Stomach (tissue), 4 donors: Measurements from ENCODE around the gene YPEL4.

ENCODE experiments used
- EP300 ChIP-seq: sonication (generic); formaldehyde crosslinking; IDR thresholded peaks from one replicate; pipeline ENCODE4 v1.6.1; 2017; ENCODE audit warnings: antibody characterized with exemption
- POLR2A ChIP-seq, 4 donors: fragments of 450-650 bp; IDR thresholded peaks; one replicate each; pipeline ENCODE4 v1.6.1; 2016; ENCODE audit warnings: antibody characterized with exemption in 4 of 4, control low read depth in 2 of 4, mild to moderate bottlenecking in 1 of 4, moderate library complexity in 1 of 4
- TF ChIP-seq, protein P1 (sequence below), 7 experiments: fragments of 450-650 bp in 4 of 7; fragments of 200-600 bp in 3 of 7; sonication (generic) in 3 of 7; IDR thresholded peaks; one replicate each; pipeline ENCODE4 v1.5.1; 2016 to 2019; ENCODE audit warnings: antibody characterized with exemption in 7 of 7, control low read depth in 2 of 7, mild to moderate bottlenecking in 1 of 7

DNA sequence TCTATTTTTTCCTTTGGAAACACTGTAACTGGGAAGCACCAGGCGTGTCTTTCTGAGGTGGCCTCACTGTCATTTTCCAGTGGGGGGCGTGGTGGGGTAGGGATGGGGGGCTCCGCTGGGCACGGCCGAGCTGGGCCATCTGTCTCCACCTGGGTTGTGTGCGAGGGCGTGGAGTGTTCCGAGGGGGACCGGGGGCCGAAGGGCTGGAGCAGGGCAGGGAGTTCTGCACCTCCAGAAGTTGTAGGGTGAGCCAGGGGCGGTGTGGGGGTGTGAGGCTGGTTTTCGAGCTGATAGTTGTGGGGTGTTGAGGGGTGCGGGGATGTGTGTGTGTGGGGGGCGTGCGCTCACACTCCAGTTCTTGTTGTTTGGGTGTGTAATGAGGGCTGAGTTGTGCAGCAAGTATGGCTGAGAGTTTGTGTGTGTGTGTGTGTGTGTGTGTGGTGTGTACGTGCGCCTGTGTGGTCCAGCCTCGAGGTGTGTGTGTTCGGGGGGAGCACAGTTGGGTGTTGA is 10.8 kb downstream of the YPEL4 start:
- TF ChIP-seq POLR2A (IDR thresholded peaks at IDR 0.05) = no peak
- no peak for TF ChIP-seq EP300
- TF ChIP-seq, protein P1, sequence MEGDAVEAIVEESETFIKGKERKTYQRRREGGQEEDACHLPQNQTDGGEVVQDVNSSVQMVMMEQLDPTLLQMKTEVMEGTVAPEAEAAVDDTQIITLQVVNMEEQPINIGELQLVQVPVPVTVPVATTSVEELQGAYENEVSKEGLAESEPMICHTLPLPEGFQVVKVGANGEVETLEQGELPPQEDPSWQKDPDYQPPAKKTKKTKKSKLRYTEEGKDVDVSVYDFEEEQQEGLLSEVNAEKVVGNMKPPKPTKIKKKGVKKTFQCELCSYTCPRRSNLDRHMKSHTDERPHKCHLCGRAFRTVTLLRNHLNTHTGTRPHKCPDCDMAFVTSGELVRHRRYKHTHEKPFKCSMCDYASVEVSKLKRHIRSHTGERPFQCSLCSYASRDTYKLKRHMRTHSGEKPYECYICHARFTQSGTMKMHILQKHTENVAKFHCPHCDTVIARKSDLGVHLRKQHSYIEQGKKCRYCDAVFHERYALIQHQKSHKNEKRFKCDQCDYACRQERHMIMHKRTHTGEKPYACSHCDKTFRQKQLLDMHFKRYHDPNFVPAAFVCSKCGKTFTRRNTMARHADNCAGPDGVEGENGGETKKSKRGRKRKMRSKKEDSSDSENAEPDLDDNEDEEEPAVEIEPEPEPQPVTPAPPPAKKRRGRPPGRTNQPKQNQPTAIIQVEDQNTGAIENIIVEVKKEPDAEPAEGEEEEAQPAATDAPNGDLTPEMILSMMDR (IDR thresholded peaks at IDR 0.05) = no peak
